Spinal cord (tissue), 10 donors: ENCODE measurements around the gene MTNR1A. TPM values are rescaled to one million over a fixed set of nuclear protein-coding genes. Genes with fewer than 3 reads are reported as not detected.

ENCODE experiments used
- DNase-seq, 6 donors: peaks; one replicate each; pipeline versions ENCODE4 v3.0.0 to v3.0.0-alpha.2; 2013 to 2015; ENCODE audit warnings: low spot score in 6 of 6, low read depth in 4 of 6
- H3K27ac ChIP-seq: one replicate; pipeline ENCODE4 v1.5.1; 2013; ENCODE audit warnings: low read depth, low read length, control low read depth
- H3K27me3 ChIP-seq: one replicate; pipeline ENCODE4 v1.6.1; 2013; ENCODE audit warnings: low read length; ENCODE audit not compliant: control insufficient read depth, insufficient read depth
- H3K36me3 ChIP-seq: one replicate; pipeline ENCODE4 v1.6.1; 2013; ENCODE audit warnings: low read length; ENCODE audit not compliant: control insufficient read depth, insufficient read depth
- H3K4me1 ChIP-seq: one replicate; pipeline ENCODE4 v1.6.1; 2013; ENCODE audit warnings: low read length; ENCODE audit not compliant: control insufficient read depth, insufficient read depth
- H3K4me3 ChIP-seq: one replicate; pipeline ENCODE4 v1.5.1; 2013; ENCODE audit warnings: low read depth, low read length, control low read depth
- H3K9me3 ChIP-seq: one replicate; pipeline ENCODE4 v1.6.1; 2013; ENCODE audit warnings: low read length; ENCODE audit not compliant: control insufficient read depth, insufficient read depth
- WGBS: methylation state at CpG from one replicate; pipeline ENCODE4 v1.1.5; 2013; ENCODE audit warnings: missing lambda C conversion rate; ENCODE audit not compliant: insufficient coverage; 5-methylcytosine and 5-hydroxymethylcytosine counted together
- polyA plus RNA-seq, 2 donors: library from polyadenylated mRNA; unstranded; fragments of 120-200 nt; gene quantifications; one replicate each; pipeline ENCODE4 v1.2.1, GENCODE V29; 2013; ENCODE audit not compliant: insufficient read length in 2 of 2
- total RNA-seq, 2 donors: library from RNA; depleted of rRNA in 1 of 2; stranded (reverse); fragments of 120-200 nt in 1 of 2; fragments of >200 nt in 1 of 2; gene quantifications; one replicate each; pipeline versions ENCODE4 v1.2.3 to v1.2.4, GENCODE V29; 2013 to 2014
- donor health status: healthy.

The MTNR1A gene
- total and polyA plus RNA-seq, 4 donors, result 0.40 to 2.3 (median 1.6) TPM

GRCh38 chr4:186592445-186592844 is 37.1 kb upstream of the MTNR1A start:
- WGBS, result 98% methylated on average over 7 of the region's 8 CpGs
- Histone ChIP-seq H3K4me1 (no peaks in the 10 kb centered on the region), H3K9me3 (no peaks in the 10 kb centered on the region), H3K27me3 (no peaks in the 10 kb centered on the region), H3K4me3 (no peak overlapping the region), H3K36me3 (peaks cover 28% of the 10 kb centered on the region), H3K27ac (no peak overlapping the region)
- DNase-seq, result no peak

GRCh38 chr4:186591651-186592050 is 36.3 kb upstream of the MTNR1A start:
- 92% methylated on average over 5 of the region's 6 CpGs for WGBS
- Histone ChIP-seq H3K27ac (no peak overlapping the region), H3K9me3 (no peaks in the 10 kb centered on the region), H3K4me3 (no peak overlapping the region), H3K36me3 (peaks cover 23% of the 10 kb centered on the region), H3K4me1 (no peaks in the 10 kb centered on the region), H3K27me3 (no peaks in the 10 kb centered on the region)
- DNase-seq, result no peak

GRCh38 chr4:186588503-186588902 is 33.1 kb upstream of the MTNR1A start:
- Histone ChIP-seq H3K4me3 (no peak overlapping the region), H3K36me3 (peaks cover 13% of the 10 kb centered on the region), H3K9me3 (no peaks in the 10 kb centered on the region), H3K27me3 (no peaks in the 10 kb centered on the region), H3K27ac (no peak overlapping the region), H3K4me1 (no peaks in the 10 kb centered on the region)
- no peak for DNase-seq
- WGBS, result 96% methylated on average over 19 of the region's 20 CpGs

- Histone ChIP-seq H3K4me1 (no peaks in the 10 kb centered on the region), H3K27ac (no peak overlapping the region), H3K4me3 (no peak overlapping the region), H3K36me3 (peaks cover 10% of the 10 kb centered on the region), H3K27me3 (no peaks in the 10 kb centered on the region), H3K9me3 (no peaks in the 10 kb centered on the region)
- WGBS, result no CpG with 5 or more reads among the region's 4 CpGs
- peak; percentile 33 to 89 (median 55) for DNase-seq
These were observed 32.1 kb upstream of the MTNR1A start for GRCh38 chr4:186587416-186588018.

DNA sequence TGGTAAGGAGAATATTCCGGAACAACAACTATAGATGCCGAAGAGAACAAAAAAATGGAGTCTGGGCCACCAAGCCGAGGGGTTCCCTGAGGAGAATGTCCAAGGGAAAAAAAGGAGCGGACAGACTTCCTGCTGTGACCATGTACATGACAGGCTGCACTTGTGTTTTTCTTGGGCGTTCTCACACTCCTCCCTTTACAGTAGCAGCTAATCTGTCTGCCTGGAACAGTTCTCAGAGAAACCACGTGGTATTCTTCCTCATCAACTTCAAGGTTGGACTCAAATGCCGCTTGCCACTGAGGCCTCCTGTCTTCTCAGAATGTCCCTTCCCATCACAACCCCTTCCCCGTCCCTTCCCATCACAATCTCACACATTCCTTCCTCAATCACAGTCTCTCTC is 30.8 kb upstream of the MTNR1A start:
- peaks cover 10% of the 10 kb centered on the region for H3K36me3 ChIP-seq
- WGBS, result 73% methylated on average over 8 of the region's 8 CpGs
- H3K4me1 ChIP-seq, result no peaks in the 10 kb centered on the region
- H3K4me3 ChIP-seq, result no peak overlapping the region
- no peak overlapping the region for H3K27ac ChIP-seq
- H3K9me3 ChIP-seq, result no peaks in the 10 kb centered on the region
- H3K27me3 ChIP-seq, result no peaks in the 10 kb centered on the region
- peak in 1 of 6 donors; percentile 3 for DNase-seq

DNA sequence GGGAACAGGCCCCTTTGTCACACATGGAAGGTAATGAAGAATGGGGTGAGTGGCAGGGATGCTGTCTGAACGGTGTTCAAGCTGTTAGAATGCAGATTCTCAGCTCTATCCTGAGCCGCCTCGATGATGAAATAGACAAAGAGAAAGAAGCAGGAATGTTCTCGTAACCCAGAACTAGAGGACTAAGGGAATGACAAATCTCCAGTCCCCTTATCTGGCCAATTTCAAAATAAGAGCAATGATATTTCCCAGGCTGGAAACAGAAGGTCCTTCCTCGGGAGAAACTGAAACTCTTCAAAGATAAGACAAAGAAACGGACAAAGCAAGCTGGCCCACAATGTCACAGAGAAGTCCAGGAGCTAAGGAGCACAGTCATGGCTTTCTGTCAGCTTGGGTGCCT is 29.5 kb upstream of the MTNR1A start:
- no peak for DNase-seq
- 56% methylated on average over 4 of the region's 6 CpGs for WGBS
- no peak overlapping the region for H3K27ac ChIP-seq
- H3K36me3 ChIP-seq, result peaks cover 10% of the 10 kb centered on the region
- H3K9me3 ChIP-seq, result no peaks in the 10 kb centered on the region
- no peaks in the 10 kb centered on the region for H3K4me1 ChIP-seq
- no peak overlapping the region for H3K4me3 ChIP-seq
- H3K27me3 ChIP-seq, result no peaks in the 10 kb centered on the region

DNA sequence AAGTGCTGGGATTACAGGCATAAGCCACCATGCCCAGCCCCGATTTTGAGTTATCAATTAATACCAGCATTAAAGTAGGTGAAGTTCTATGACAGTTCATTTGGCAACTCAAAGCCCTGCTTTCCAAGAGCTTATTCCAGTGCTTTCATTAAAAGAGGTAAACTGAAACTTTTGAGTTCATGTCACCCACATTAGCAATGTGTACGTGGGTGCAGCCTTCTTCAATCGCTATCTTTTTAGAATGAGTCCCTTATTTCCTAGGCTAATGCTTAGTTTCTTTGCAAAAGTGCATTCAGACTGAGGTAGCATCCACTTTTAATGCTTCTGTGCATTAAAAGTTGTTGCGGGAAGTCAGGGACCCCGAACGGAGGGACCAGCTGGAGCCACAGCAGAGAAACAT is 26.1 kb upstream of the MTNR1A start:
- Histone ChIP-seq H3K9me3 (no peaks in the 10 kb centered on the region), H3K4me3 (no peak overlapping the region), H3K27me3 (no peaks in the 10 kb centered on the region), H3K27ac (no peak overlapping the region), H3K4me1 (peaks cover 4% of the 10 kb centered on the region), H3K36me3 (peaks cover 2% of the 10 kb centered on the region)
- 90% methylated on average over 2 of the region's 6 CpGs for WGBS
- no peak for DNase-seq

DNA sequence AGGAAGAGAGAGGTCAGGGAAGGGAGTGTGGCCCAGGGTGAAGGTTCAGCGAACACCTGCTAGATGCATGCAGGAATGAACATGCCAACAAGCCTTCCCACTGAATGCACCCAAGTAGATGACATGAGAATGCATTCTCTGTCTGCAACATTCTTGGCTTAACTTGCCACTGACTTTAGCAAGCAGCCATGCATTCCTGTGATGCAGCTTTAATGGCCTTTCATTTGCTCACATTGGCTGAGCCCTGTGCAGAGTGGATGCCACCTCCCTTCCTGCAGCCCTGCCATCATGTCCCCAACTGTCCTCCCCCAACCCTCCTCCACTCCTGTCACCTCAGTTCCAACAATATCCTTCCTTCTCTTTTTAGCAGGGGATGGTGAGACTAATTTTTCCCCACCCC is 25.3 kb upstream of the MTNR1A start:
- Histone ChIP-seq H3K36me3 (no peaks in the 10 kb centered on the region), H3K27me3 (no peaks in the 10 kb centered on the region), H3K4me3 (no peak overlapping the region), H3K27ac (no peak overlapping the region), H3K4me1 (peaks cover 4% of the 10 kb centered on the region), H3K9me3 (no peaks in the 10 kb centered on the region)
- no peak for DNase-seq
- 100% methylated on average over 1 of the region's 1 CpG for WGBS

DNA sequence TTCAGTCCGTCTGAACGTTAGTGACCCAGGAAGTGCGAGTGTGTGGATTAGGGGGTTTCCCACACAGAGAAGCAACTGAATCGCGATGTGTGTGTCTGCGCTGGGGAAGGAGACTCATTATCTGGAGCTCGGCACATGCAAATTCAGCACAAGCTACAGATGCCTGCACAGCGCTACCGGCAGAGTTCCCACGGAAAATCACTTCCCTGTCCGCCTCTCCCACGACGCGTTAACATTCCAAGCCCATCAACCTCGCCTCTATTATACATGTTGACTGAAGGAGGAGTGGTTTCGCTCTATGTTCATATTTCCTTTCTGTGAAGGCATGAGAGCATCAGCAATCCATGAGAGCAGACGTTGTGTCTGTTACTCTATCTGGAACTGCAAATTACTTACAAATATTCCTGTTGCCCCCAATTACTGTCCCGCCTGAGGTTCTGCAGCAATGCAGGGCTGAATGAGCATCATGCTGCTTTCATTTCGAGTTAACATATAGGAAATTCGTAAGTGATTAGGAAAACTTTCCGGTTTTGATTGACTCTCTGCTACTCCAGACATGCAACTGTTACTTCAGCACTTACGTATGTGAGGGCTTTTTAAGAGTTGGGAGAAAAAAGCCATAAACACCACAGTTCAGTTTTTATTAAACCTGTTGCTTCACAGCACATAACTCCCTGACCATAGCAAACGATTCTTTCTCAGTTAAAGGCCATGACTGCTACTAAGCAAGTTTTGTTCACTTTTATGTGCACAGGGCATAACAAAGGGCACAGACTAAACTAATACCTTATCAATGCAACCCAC is 15.0 kb upstream of the MTNR1A start:
- no peaks in the 10 kb centered on the region for H3K9me3 ChIP-seq
- peak in 2 of 6 donors; percentile 14 to 61 for DNase-seq
- H3K27ac ChIP-seq, result no peak overlapping the region
- no peaks in the 10 kb centered on the region for H3K36me3 ChIP-seq
- 28% methylated on average over 9 of the region's 23 CpGs for WGBS
- peak overlapping the region; percentile 16 for H3K4me3 ChIP-seq
- H3K4me1 ChIP-seq, result peaks cover 6% of the 10 kb centered on the region
- H3K27me3 ChIP-seq, result peaks cover 2% of the 10 kb centered on the region
